Right atrium auricular region (tissue), 2 donors: ENCODE measurements around the gene FAS. TPM values are rescaled to one million over a fixed set of nuclear protein-coding genes. Genes with fewer than 3 reads are reported as not detected.

ENCODE experiments used
- DNase-seq: peaks from one replicate; pipeline ENCODE4 v3.0.0-alpha.2; 2019; ENCODE audit warnings: low spot score
- H3K27ac ChIP-seq, 2 donors: fragments of 200-600 bp; sonication (generic); 1 replicate in 1 of 2; 2 replicates in 1 of 2; pipeline ENCODE4 v1.5.1; 2016 to 2019
- H3K27me3 ChIP-seq, 2 donors: fragments of 200-600 bp; sonication (generic); one replicate each; pipeline versions ENCODE4 v1.5.1 to v1.6.0; 2017 to 2019
- H3K36me3 ChIP-seq: fragments of 200-600 bp; sonication (generic); one replicate; pipeline ENCODE4 v1.5.1; 2016
- H3K4me1 ChIP-seq, 2 donors: fragments of 200-600 bp; sonication (generic); one replicate each; pipeline versions ENCODE4 v1.5.1 to v1.6.0; 2017 to 2019
- H3K4me3 ChIP-seq, 2 donors: fragments of 200-600 bp; sonication (generic); 1 replicate in 1 of 2; 2 replicates in 1 of 2; pipeline ENCODE4 v1.5.1; 2017 to 2019; ENCODE audit warnings: mild to moderate bottlenecking in 1 of 2, moderate library complexity in 1 of 2
- H3K9me3 ChIP-seq, 2 donors: fragments of 200-600 bp; sonication (generic); one replicate each; pipeline ENCODE4 v1.5.1; 2019
- CTCF ChIP-seq, 2 donors: fragments of 200-600 bp; sonication (generic); IDR thresholded peaks; one replicate each; pipeline ENCODE4 v1.5.1; 2019; ENCODE audit warnings: antibody characterized with exemption in 2 of 2
- total RNA-seq, 2 donors: library from RNA; depleted of rRNA; stranded (reverse); fragments of >200 nt; gene quantifications; one replicate each; pipeline ENCODE4 v1.1.0, GENCODE V29; 2016

The FAS gene
- total RNA-seq, 2 donors from 2014 or later: 8.0 to 12.2 TPM

GRCh38 chr10:88987840-88988239 is 2.8 kb upstream of the FAS start:
- peak overlapping the region in 1 of 2 donors; percentile 8 for H3K27ac ChIP-seq
- no peaks in the 10 kb centered on the region for H3K9me3 ChIP-seq
- H3K36me3 ChIP-seq: no peaks in the 10 kb centered on the region
- no peak overlapping the region for H3K4me3 ChIP-seq
- no peak for TF ChIP-seq CTCF (IDR thresholded peaks at IDR 0.05)
- H3K4me1 ChIP-seq: peaks cover 0 to 16% of the 10 kb centered on the region in 2 donors
- H3K27me3 ChIP-seq: no peaks in the 10 kb centered on the region
- DNase-seq: no peak

- peak overlapping the region; percentile 83 to 91 for H3K4me3 ChIP-seq
- H3K27ac ChIP-seq: peak overlapping the region; percentile 91 to 94
- H3K4me1 ChIP-seq: peaks cover 0 to 16% of the 10 kb centered on the region in 2 donors
- no peaks in the 10 kb centered on the region for H3K36me3 ChIP-seq
- no peak for TF ChIP-seq CTCF (IDR thresholded peaks at IDR 0.05)
- no peak for DNase-seq
- no peaks in the 10 kb centered on the region for H3K27me3 ChIP-seq
- no peaks in the 10 kb centered on the region for H3K9me3 ChIP-seq
Observed at GRCh38 chr10:88989423-88989822, 1.2 kb upstream of the FAS start.

GRCh38 chr10:88989824-88990383 is 694 bp upstream of the FAS start:
- Histone ChIP-seq H3K36me3 (no peaks in the 10 kb centered on the region), H3K27me3 (no peaks in the 10 kb centered on the region), H3K4me1 (peaks cover 0 to 21% of the 10 kb centered on the region in 2 donors), H3K9me3 (no peaks in the 10 kb centered on the region), H3K4me3 (peak overlapping the region; percentile 83 to 91), H3K27ac (peak overlapping the region; percentile 91 to 94)
- DNase-seq: peak; percentile 77
- no peak for TF ChIP-seq CTCF (IDR thresholded peaks at IDR 0.05)

- H3K36me3 ChIP-seq: no peaks in the 10 kb centered on the region
- peaks cover 0 to 27% of the 10 kb centered on the region in 2 donors for H3K4me1 ChIP-seq
- no peaks in the 10 kb centered on the region for H3K27me3 ChIP-seq
- peak overlapping the region; percentile 91 to 94 for H3K27ac ChIP-seq
- H3K4me3 ChIP-seq: peak overlapping the region; percentile 83 to 91
- no peaks in the 10 kb centered on the region for H3K9me3 ChIP-seq
- DNase-seq: peak; percentile 84
- peak in 1 of 2 donors; percentile 23 for TF ChIP-seq CTCF (IDR thresholded peaks at IDR 0.05)
Observed at GRCh38 chr10:88991161-88991898, 732 bp downstream of the FAS start.

GRCh38 chr10:88991899-88992320 is 1.3 kb downstream of the FAS start:
- no peak for TF ChIP-seq CTCF (IDR thresholded peaks at IDR 0.05)
- DNase-seq: no peak
- H3K36me3 ChIP-seq: no peaks in the 10 kb centered on the region
- peak overlapping the region; percentile 83 to 91 for H3K4me3 ChIP-seq
- no peaks in the 10 kb centered on the region for H3K27me3 ChIP-seq
- no peaks in the 10 kb centered on the region for H3K9me3 ChIP-seq
- peak overlapping the region; percentile 91 to 94 for H3K27ac ChIP-seq
- peaks cover 0 to 24% of the 10 kb centered on the region in 2 donors for H3K4me1 ChIP-seq
